Brain microvascular endothelial cell (primary cell): ENCODE results near the gene SAMD13.

ENCODE experiments used
- DNase-seq: peaks from one replicate; pipeline ENCODE4 v3.0.0-alpha.2; 2020
- H3K27ac ChIP-seq: fragments of 250-450 bp; sonication (Bioruptor Pico); 2 replicates; pipeline ENCODE4 v1.5.1; 2020; ENCODE audit warnings: mild to moderate bottlenecking, moderate library complexity
- H3K27me3 ChIP-seq: fragments of 250-450 bp; sonication (Bioruptor Pico); replicated peaks from 2 replicates; pipeline ENCODE4 v1.5.1; 2020; ENCODE audit warnings: mild to moderate bottlenecking
- H3K36me3 ChIP-seq: fragments of 250-450 bp; sonication (Bioruptor Pico); replicated peaks from 2 replicates; pipeline ENCODE4 v1.5.1; 2020; ENCODE audit warnings: mild to moderate bottlenecking
- H3K4me3 ChIP-seq: 2 replicates; pipeline ENCODE4 v1.5.1; 2011; ENCODE audit warnings: low read depth, mild to moderate bottlenecking, control low read depth, low read length, moderate library complexity
- CTCF ChIP-seq: IDR thresholded peaks from 2 replicates; pipeline ENCODE4 v1.5.1; 2011; ENCODE audit warnings: low read depth, mild to moderate bottlenecking, moderate library complexity, low read length, control low read depth, inconsistent platforms; ENCODE audit errors: missing control alignments
- in situ Hi-C: cut with HindIII; loops from 2 replicates; pipeline ENCODE4 v1.10.0; 2017; ENCODE audit warnings: low sequenced_read_pairs, low pct_ligation_motif_present

SAMD13 gene

GRCh38 chr1:84347932-84348555 is 46.5 kb downstream of the SAMD13 start:
- peak; percentile 24 for DNase-seq
- in situ Hi-C loops: no loop called here
- no peak for TF ChIP-seq CTCF
- H3K27me3 ChIP-seq: no peaks in the 10 kb centered on the region
- no peaks in the 10 kb centered on the region for H3K36me3 ChIP-seq
- no peak overlapping the region for H3K27ac ChIP-seq
- no peak overlapping the region for H3K4me3 ChIP-seq

- no peak for TF ChIP-seq CTCF
- no peak overlapping the region for H3K4me3 ChIP-seq
These were observed 47.3 kb downstream of the SAMD13 start for GRCh38 chr1:84348759-84349158.

GRCh38 chr1:84350104-84350503 is 48.6 kb downstream of the SAMD13 start:
- no peak for DNase-seq
- Histone ChIP-seq H3K27ac (no peak overlapping the region), H3K27me3 (no peaks in the 10 kb centered on the region), H3K4me3 (no peak overlapping the region), H3K36me3 (no peaks in the 10 kb centered on the region)
- in situ Hi-C loops: no loop called here
- no peak for TF ChIP-seq CTCF

More at GRCh38 chr1:84348759-84349158, 47.3 kb downstream of the SAMD13 start:
- no peak overlapping the region for H3K27ac ChIP-seq
- no peaks in the 10 kb centered on the region for H3K36me3 ChIP-seq
- in situ Hi-C loops: no loop called here
- no peak for DNase-seq
- H3K27me3 ChIP-seq: no peaks in the 10 kb centered on the region

- no peaks in the 10 kb centered on the region for H3K36me3 ChIP-seq
- no peak overlapping the region for H3K4me3 ChIP-seq
- H3K27ac ChIP-seq: no peak overlapping the region
- TF ChIP-seq CTCF: no peak
- no peak for DNase-seq
- no peaks in the 10 kb centered on the region for H3K27me3 ChIP-seq
- in situ Hi-C loops: no loop called here
These were observed 49.0 kb downstream of the SAMD13 start for GRCh38 chr1:84350550-84350949.

- no peak for DNase-seq
- no peak for TF ChIP-seq CTCF
These were observed 51.0 kb downstream of the SAMD13 start for GRCh38 chr1:84352298-84353106.

GRCh38 chr1:84353695-84354094 is 52.2 kb downstream of the SAMD13 start:
- Histone ChIP-seq H3K27me3 (no peaks in the 10 kb centered on the region), H3K27ac (no peak overlapping the region), H3K36me3 (no peaks in the 10 kb centered on the region), H3K4me3 (no peak overlapping the region)
- in situ Hi-C loops: no loop called here
- TF ChIP-seq CTCF: no peak
- no peak for DNase-seq

More at GRCh38 chr1:84352298-84353106, 51.0 kb downstream of the SAMD13 start:
- Histone ChIP-seq H3K27ac (no peak overlapping the region), H3K4me3 (no peak overlapping the region), H3K36me3 (no peaks in the 10 kb centered on the region), H3K27me3 (no peaks in the 10 kb centered on the region)
- in situ Hi-C loops: no loop called here
